CD4-positive, CD25-positive, alpha-beta regulatory T cell (primary cell): ENCODE measurements around the gene CHEK2. TPM values are rescaled to one million over a fixed set of nuclear protein-coding genes. Genes with fewer than 3 reads are reported as not detected.
"Not testable (repeated sequence)": the region's sequence is repeated elsewhere in the genome, so short reads cannot be mapped to it uniquely, and the experiment has no call there.

Experiments
- ATAC-seq, 2 donors: fragments of 150-1000 bp; cut with Tn5 transposase; one replicate each; pipeline ENCODE4 v1.10.0; 2021; ENCODE audit warnings: low read depth in 2 of 2, moderate number of reproducible peaks in 2 of 2, moderate library complexity in 1 of 2
- DNase-seq, 3 donors: peaks; one replicate each; pipeline versions ENCODE4 v3.0.0 to v3.0.0-alpha.2; 2012 to 2022; ENCODE audit warnings: mixed read lengths in 1 of 3
- H3K27ac ChIP-seq: one replicate; pipeline ENCODE4 v1.7.0; 2013; ENCODE audit warnings: mild to moderate bottlenecking, low read length; ENCODE audit not compliant: insufficient read depth, poor library complexity, severe bottlenecking
- H3K27me3 ChIP-seq: one replicate; pipeline ENCODE4 v1.7.0; 2013; ENCODE audit warnings: low read length; ENCODE audit not compliant: control insufficient read depth, insufficient read depth
- H3K36me3 ChIP-seq: one replicate; pipeline ENCODE4 v1.7.0; 2013; ENCODE audit warnings: mild to moderate bottlenecking, low read length, moderate library complexity; ENCODE audit not compliant: control insufficient read depth, insufficient read depth
- H3K4me1 ChIP-seq: 2 replicates; pipeline ENCODE4 v1.7.0; 2013; ENCODE audit warnings: mild to moderate bottlenecking, low read length; ENCODE audit not compliant: insufficient read depth, control insufficient read depth, poor library complexity, severe bottlenecking
- H3K4me3 ChIP-seq: one replicate; pipeline ENCODE4 v1.7.0; 2013; ENCODE audit warnings: low read depth, mild to moderate bottlenecking, low read length, moderate library complexity
- H3K9me3 ChIP-seq, 2 experiments: 1 replicate in 1 of 2; 2 replicates in 1 of 2; pipeline ENCODE4 v1.7.0; 2013; ENCODE audit warnings: low read length in 2 of 2, mild to moderate bottlenecking in 1 of 2, moderate library complexity in 1 of 2; ENCODE audit not compliant: control insufficient read depth in 2 of 2
- H3K27ac Mint-ChIP-seq, 3 donors: one replicate each; pipeline ENCODE4 v1.8.0; 2020 to 2022; ENCODE audit warnings: mild to moderate bottlenecking in 3 of 3, mixed read lengths in 3 of 3, moderate library complexity in 2 of 3
- H3K27me3 Mint-ChIP-seq: one replicate; pipeline ENCODE4 v1.8.0; 2022; ENCODE audit warnings: mild to moderate bottlenecking, mixed read lengths
- H3K36me3 Mint-ChIP-seq: one replicate; pipeline ENCODE4 v1.8.0; 2020; ENCODE audit warnings: mixed read lengths
- H3K4me1 Mint-ChIP-seq, 4 donors: one replicate each; pipeline ENCODE4 v1.8.0; 2020 to 2022; ENCODE audit warnings: mixed read lengths in 4 of 4, mild to moderate bottlenecking in 1 of 4
- H3K4me3 Mint-ChIP-seq, 4 donors: one replicate each; pipeline ENCODE4 v1.8.0; 2020 to 2022; ENCODE audit warnings: mild to moderate bottlenecking in 4 of 4, mixed read lengths in 4 of 4, moderate library complexity in 3 of 4
- H3K9me3 Mint-ChIP-seq, 7 donors: one replicate each; pipeline ENCODE4 v1.8.0; 2020 to 2022; ENCODE audit warnings: mixed read lengths in 7 of 7, mild to moderate bottlenecking in 3 of 7, moderate library complexity in 2 of 7
- polyA plus RNA-seq, 4 donors: library from polyadenylated mRNA; unstranded; fragments of 300-500 nt; fragmentation: Illumina TruSeq; gene quantifications; one replicate each; pipeline ENCODE4 v1.2.3, GENCODE V29; 2021
- total RNA-seq: library from RNA; stranded (reverse); gene quantifications from one replicate; pipeline ENCODE4 v1.2.3, GENCODE V29; 2022

The CHEK2 gene
- total and polyA plus RNA-seq, 5 donors from 2014 or later: 6.9 to 11.8 (median 8.9) TPM

GRCh38 chr22:28773461-28773867, 31.8 kb upstream of the CHEK2 start:
- peaks cover 12% of the 10 kb centered on the region for H3K36me3 Mint-ChIP-seq
- peak overlapping the region; percentile 86 for H3K27ac ChIP-seq
- peak in 1 of 3 donors; percentile 58 for DNase-seq
- peak overlapping the region; percentile 72 to 96 (median 87) for H3K27ac Mint-ChIP-seq
- no peaks in the 10 kb centered on the region for H3K27me3 ChIP-seq
- no peaks in the 10 kb centered on the region for H3K27me3 Mint-ChIP-seq
- H3K4me1 ChIP-seq: peaks cover 24% of the 10 kb centered on the region
- peaks cover 10 to 50% (median 28%) of the 10 kb centered on the region in 4 donors for H3K4me1 Mint-ChIP-seq
- H3K9me3 Mint-ChIP-seq: no peaks in the 10 kb centered on the region
- peak overlapping the region; percentile 93 to 100 (median 97) for H3K4me3 Mint-ChIP-seq
- ATAC-seq: no peak
- no peaks in the 10 kb centered on the region for H3K9me3 ChIP-seq
- H3K4me3 ChIP-seq: peak overlapping the region; percentile 95
- H3K36me3 ChIP-seq: peaks cover 8% of the 10 kb centered on the region

GRCh38 chr22:28772633-28773460, 31.2 kb upstream of the CHEK2 start, which contains the start of gene CCDC117:
Gene CCDC117 (plus strand): TSS chr22:28772695. CDS start chr22:28772850, 155 bp downstream.
- Mint-ChIP-seq H3K27ac (peak within 1 kb of the TSS; percentile 87 to 96 (median 94)), H3K27me3 (no peaks in the 10 kb centered on the region), H3K4me3 (peak within 1 kb of the TSS; percentile 97 to 100 (median 98)), H3K36me3 (peaks cover 12% of the 10 kb centered on the region), H3K4me1 (peaks cover 10 to 45% (median 26%) of the 10 kb centered on the region in 4 donors), H3K9me3 (no peaks in the 10 kb centered on the region)
- no peaks in the 10 kb centered on the region for H3K27me3 ChIP-seq
- H3K4me3 ChIP-seq: peak within 1 kb of the TSS; percentile 95
- peaks cover 7% of the 10 kb centered on the region for H3K36me3 ChIP-seq
- H3K27ac ChIP-seq: peak within 1 kb of the TSS; percentile 86
- DNase-seq (peak; percentile 89 to 97 (median 91)), ATAC-seq (peak; percentile 95 to 96)
- H3K4me1 ChIP-seq: peaks cover 24% of the 10 kb centered on the region
- no peaks in the 10 kb centered on the region for H3K9me3 ChIP-seq

GRCh38 chr22:28771195-28771791, 29.7 kb upstream of the CHEK2 start:
- no peaks in the 10 kb centered on the region for H3K27me3 Mint-ChIP-seq
- Histone ChIP-seq H3K4me1 (peaks cover 24% of the 10 kb centered on the region), H3K36me3 (peaks cover 3% of the 10 kb centered on the region), H3K27ac (no peak overlapping the region), H3K9me3 (no peaks in the 10 kb centered on the region), H3K4me3 (no peak overlapping the region), H3K27me3 (no peaks in the 10 kb centered on the region)
- H3K27ac Mint-ChIP-seq: no peak overlapping the region
- no peaks in the 10 kb centered on the region for H3K9me3 Mint-ChIP-seq
- peak overlapping the region in 3 of 4 donors; percentile 22 to 100 (median 32) for H3K4me3 Mint-ChIP-seq
- H3K36me3 Mint-ChIP-seq: peaks cover 12% of the 10 kb centered on the region
- peaks cover 10 to 33% (median 24%) of the 10 kb centered on the region in 4 donors for H3K4me1 Mint-ChIP-seq
- ATAC-seq: no peak
- no peak for DNase-seq

GRCh38 chr22:28769394-28770085, 27.9 kb upstream of the CHEK2 start:
- no peak overlapping the region for H3K4me3 ChIP-seq
- Mint-ChIP-seq H3K27me3 (peaks cover 4% of the 10 kb centered on the region), H3K4me3 (peak overlapping the region in 1 of 4 donors; percentile 85), H3K9me3 (no peaks in the 10 kb centered on the region), H3K4me1 (peaks cover 7 to 16% (median 14%) of the 10 kb centered on the region in 4 donors), H3K36me3 (peaks cover 6% of the 10 kb centered on the region), H3K27ac (no peak overlapping the region)
- DNase-seq: no peak
- H3K36me3 ChIP-seq: no peaks in the 10 kb centered on the region
- no peak overlapping the region for H3K27ac ChIP-seq
- ATAC-seq: no peak
- H3K4me1 ChIP-seq: peaks cover 16% of the 10 kb centered on the region
- no peaks in the 10 kb centered on the region for H3K27me3 ChIP-seq
- H3K9me3 ChIP-seq: no peaks in the 10 kb centered on the region

DNA sequence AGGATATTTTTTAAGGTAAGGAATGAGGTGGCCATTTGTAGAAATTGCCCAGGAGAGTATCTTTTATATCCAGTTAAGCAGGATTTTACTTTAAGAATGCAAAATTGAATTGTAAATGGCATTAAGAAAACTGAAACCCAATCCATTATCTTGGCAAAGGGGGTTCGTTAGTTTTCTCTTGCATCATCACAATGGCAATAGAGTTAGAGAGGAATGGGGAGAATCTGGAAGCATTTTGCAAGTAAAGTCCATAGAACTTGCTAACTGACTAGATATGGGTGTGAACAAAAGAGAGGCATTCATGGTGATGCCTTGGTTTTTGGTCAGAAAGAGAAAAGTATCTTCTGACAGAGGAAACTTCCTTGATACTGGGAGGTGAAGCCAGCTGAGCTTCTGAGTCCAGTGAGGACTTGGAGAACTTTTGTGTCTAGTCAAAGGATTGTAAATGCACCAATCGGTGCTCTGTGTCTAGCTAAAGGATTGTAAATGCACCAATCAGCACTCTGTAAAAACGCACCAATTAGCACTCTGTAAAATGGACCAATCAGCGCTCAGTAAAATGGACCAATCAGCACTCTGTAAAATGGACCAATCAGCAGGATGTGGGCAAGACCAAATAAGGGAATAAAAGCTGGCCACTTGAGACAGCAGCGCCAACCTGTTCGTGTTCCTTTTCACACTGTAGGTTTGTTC, 27.2 kb upstream of the CHEK2 start:
- no peak overlapping the region for H3K27ac Mint-ChIP-seq
- H3K27ac ChIP-seq: no peak overlapping the region
- H3K4me1 Mint-ChIP-seq: peaks cover 5 to 12% (median 10%) of the 10 kb centered on the region in 4 donors
- H3K4me3 Mint-ChIP-seq: peak overlapping the region in 2 of 4 donors; percentile 13 to 85
- H3K36me3 Mint-ChIP-seq: peaks cover 5% of the 10 kb centered on the region
- H3K9me3 ChIP-seq: no peaks in the 10 kb centered on the region
- no peaks in the 10 kb centered on the region for H3K36me3 ChIP-seq
- H3K4me1 ChIP-seq: peaks cover 10% of the 10 kb centered on the region
- DNase-seq: no peak
- ATAC-seq: no peak
- H3K27me3 ChIP-seq: no peaks in the 10 kb centered on the region
- H3K4me3 ChIP-seq: no peak overlapping the region
- peaks cover 0 to 1% (median 0%) of the 10 kb centered on the region in 7 donors for H3K9me3 Mint-ChIP-seq
- peaks cover 4% of the 10 kb centered on the region for H3K27me3 Mint-ChIP-seq

- no peaks in the 10 kb centered on the region for H3K4me1 Mint-ChIP-seq
- H3K9me3 Mint-ChIP-seq: peaks cover 0 to 1% (median 0%) of the 10 kb centered on the region in 7 donors
- no peak overlapping the region for H3K27ac Mint-ChIP-seq
Measured at GRCh38 chr22:28766628-28767027, 25.0 kb upstream of the CHEK2 start.

DNA sequence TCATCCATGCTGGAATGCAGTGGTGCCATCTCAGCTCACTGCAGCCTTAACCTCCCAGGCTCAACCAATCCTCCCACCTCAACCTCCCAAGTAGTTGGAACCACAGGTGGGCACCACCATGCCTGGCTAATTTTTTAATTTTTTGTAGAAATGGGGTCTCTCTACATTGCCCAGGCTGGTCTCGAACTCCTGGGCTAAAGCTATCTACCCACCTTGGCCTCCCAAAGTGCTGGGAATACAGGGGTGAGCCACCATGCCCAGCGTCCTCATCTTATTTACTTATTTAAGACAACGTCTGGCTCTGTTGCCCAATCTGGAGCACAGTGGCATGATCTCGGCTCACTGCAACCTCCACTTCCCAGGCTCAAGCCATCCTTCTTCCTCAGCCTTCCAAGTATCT, 20.4 kb upstream of the CHEK2 start:
- H3K27me3 ChIP-seq, H3K27ac ChIP-seq, DNase-seq, H3K4me3 ChIP-seq, H3K27me3 Mint-ChIP-seq, H3K4me1 ChIP-seq, H3K4me1 Mint-ChIP-seq, H3K9me3 ChIP-seq, H3K4me3 Mint-ChIP-seq, ATAC-seq, H3K36me3 Mint-ChIP-seq, H3K27ac Mint-ChIP-seq, H3K36me3 ChIP-seq, H3K9me3 Mint-ChIP-seq: not testable (repeated sequence)

More at GRCh38 chr22:28766628-28767027, 25.0 kb upstream of the CHEK2 start:
- Histone ChIP-seq H3K4me1 (no peaks in the 10 kb centered on the region), H3K4me3 (no peak overlapping the region), H3K36me3 (no peaks in the 10 kb centered on the region), H3K27ac (no peak overlapping the region), H3K27me3 (no peaks in the 10 kb centered on the region), H3K9me3 (no peaks in the 10 kb centered on the region)
- Mint-ChIP-seq H3K27me3 (peaks cover 4% of the 10 kb centered on the region), H3K36me3 (no peaks in the 10 kb centered on the region), H3K4me3 (no peak overlapping the region)
- ATAC-seq: no peak
- no peak for DNase-seq
